NCI-H510A (cell line): ENCODE data around the gene ATP2A2.
A peak's percentile ranks its signal among the peaks of the same experiment; 100 is the strongest.
"Not testable (repeated sequence)": the region's sequence is repeated elsewhere in the genome, so short reads cannot be mapped to it uniquely, and the experiment has no call there.

ENCODE experiments used
- DNase-seq: peaks from one replicate; lab custom pipeline; 2025; lab: John Stamatoyannopoulos, UW

ATP2A2 gene

GRCh38 chr12:110280779-110281548 is at the start of gene ATP2A2:
TSS of gene ATP2A2 (plus strand) at chr12:110281247. CDS start at chr12:110281790, 543 bp downstream.
- DNase-seq = peak; percentile 87

- DNase-seq = no peak
Observed at GRCh38 chr12:110233212-110233903, 47.7 kb upstream of the ATP2A2 start.

GRCh38 chr12:110234331-110234751 is 46.7 kb upstream of the ATP2A2 start:
- DNase-seq = no peak

GRCh38 chr12:110234755-110235154 is 46.3 kb upstream of the ATP2A2 start:
- DNase-seq = no peak

- DNase-seq = no peak
Observed at GRCh38 chr12:110235383-110235782, 45.7 kb upstream of the ATP2A2 start.

GRCh38 chr12:110243227-110243626 is 37.8 kb upstream of the ATP2A2 start:
- no peak for DNase-seq

- no peak for DNase-seq
Observed at GRCh38 chr12:110244372-110244771, 36.7 kb upstream of the ATP2A2 start.

GRCh38 chr12:110244829-110245228 is 36.2 kb upstream of the ATP2A2 start:
- no peak for DNase-seq

- DNase-seq = no peak
Observed at GRCh38 chr12:110245369-110245772, 35.7 kb upstream of the ATP2A2 start.

- DNase-seq = no peak
Observed at GRCh38 chr12:110246636-110247339, 34.3 kb upstream of the ATP2A2 start.

- DNase-seq = no peak
Observed at GRCh38 chr12:110247340-110248095, 33.5 kb upstream of the ATP2A2 start.

GRCh38 chr12:110248096-110248447 is 33.0 kb upstream of the ATP2A2 start:
- DNase-seq = no peak

- no peak for DNase-seq
Observed at GRCh38 chr12:110249105-110249504, 31.9 kb upstream of the ATP2A2 start.

GRCh38 chr12:110249716-110250225 is 31.3 kb upstream of the ATP2A2 start:
- DNase-seq = no peak

- no peak for DNase-seq
Observed at GRCh38 chr12:110251381-110251780, 29.7 kb upstream of the ATP2A2 start.

GRCh38 chr12:110252716-110253115 is 28.3 kb upstream of the ATP2A2 start:
- DNase-seq = no peak

- DNase-seq = no peak
Observed at GRCh38 chr12:110253176-110253575, 27.9 kb upstream of the ATP2A2 start.

GRCh38 chr12:110254971-110255540 is 26.0 kb upstream of the ATP2A2 start:
- DNase-seq = peak; percentile 54

- DNase-seq = not testable (repeated sequence)
Observed at GRCh38 chr12:110255890-110256456, 25.1 kb upstream of the ATP2A2 start.

GRCh38 chr12:110256780-110257431 is 24.1 kb upstream of the ATP2A2 start:
- no peak for DNase-seq

GRCh38 chr12:110258466-110258865 is 22.6 kb upstream of the ATP2A2 start:
- DNase-seq = no peak
